Subcutaneous adipose tissue (tissue), 4 donors: ENCODE measurements around the gene ATP2B2. TPM values are rescaled to one million over a fixed set of nuclear protein-coding genes. Genes with fewer than 3 reads are reported as not detected.

Experiments
- CTCF ChIP-seq: fragments of 450-650 bp; IDR thresholded peaks from one replicate; pipeline ENCODE4 v1.5.1; 2016; ENCODE audit warnings: low read depth, mild to moderate bottlenecking, control low read depth, antibody characterized with exemption, moderate library complexity
- total RNA-seq, 4 donors: library from RNA; depleted of rRNA; stranded (reverse); fragments of >200 nt; gene quantifications; one replicate each; pipeline ENCODE4 v1.1.0, GENCODE V29; 2016

Gene ATP2B2
- total RNA-seq, 4 donors from 2014 or later = 0.34 to 0.44 TPM; not detected in 2

GRCh38 chr3:10450494-10451440, 54.6 kb downstream of the ATP2B2 start:
- TF ChIP-seq CTCF = no peak

GRCh38 chr3:10449436-10449835, 56.0 kb downstream of the ATP2B2 start:
- no peak for TF ChIP-seq CTCF

GRCh38 chr3:10448544-10448943, 56.8 kb downstream of the ATP2B2 start:
- no peak for TF ChIP-seq CTCF

- TF ChIP-seq CTCF = no peak
Observed at GRCh38 chr3:10447527-10448260, 57.7 kb downstream of the ATP2B2 start.

GRCh38 chr3:10447110-10447509, 58.3 kb downstream of the ATP2B2 start:
- TF ChIP-seq CTCF = no peak

- no peak for TF ChIP-seq CTCF
Observed at GRCh38 chr3:10445561-10446175, 59.7 kb downstream of the ATP2B2 start.

GRCh38 chr3:10444511-10444910, 60.9 kb downstream of the ATP2B2 start:
- no peak for TF ChIP-seq CTCF
